Liver (tissue), 3 donors: Measurements from ENCODE around the gene CAMKMT.

Experiments used
- CTCF ChIP-seq: fragments of 150-350 bp; IDR thresholded peaks from 2 replicates; pipeline ENCODE4 v1.5.1; 2017; ENCODE audit warnings: improper control_type of control experiment, low read depth, low read length; ENCODE audit not compliant: missing input control
- FOXA1 ChIP-seq: IDR thresholded peaks from 2 replicates; pipeline ENCODE4 v1.6.1; 2016; ENCODE audit warnings: antibody characterized with exemption
- GABPA ChIP-seq, 2 donors: IDR thresholded peaks in 1 of 2; conservative IDR thresholded peaks in 1 of 2; 2 replicates each; pipeline ENCODE4 v1.6.1; 2016; ENCODE audit warnings: antibody characterized with exemption in 2 of 2, mild to moderate bottlenecking in 1 of 2, moderate library complexity in 1 of 2
- HNF4A ChIP-seq, 2 donors: conservative IDR thresholded peaks; 2 replicates each; pipeline ENCODE4 v1.6.1; 2016; ENCODE audit warnings: antibody characterized with exemption in 2 of 2, mild to moderate bottlenecking in 2 of 2
- JUND ChIP-seq, 2 donors: IDR thresholded peaks; 2 replicates each; pipeline ENCODE4 v1.6.1; 2016; ENCODE audit warnings: antibody characterized with exemption in 2 of 2
- RAD21 ChIP-seq, 2 donors: IDR thresholded peaks; 2 replicates each; pipeline ENCODE4 v1.6.1; 2016; ENCODE audit warnings: antibody characterized with exemption in 2 of 2, mild to moderate bottlenecking in 2 of 2
- YY1 ChIP-seq: IDR thresholded peaks from 2 replicates; pipeline ENCODE4 v1.6.1; 2016; ENCODE audit warnings: antibody characterized with exemption, mild to moderate bottlenecking
- ZBTB33 ChIP-seq: IDR thresholded peaks from 2 replicates; pipeline ENCODE4 v1.6.1; 2016; ENCODE audit warnings: antibody characterized with exemption
- TF ChIP-seq, protein P1 (sequence below): IDR thresholded peaks from 2 replicates; pipeline ENCODE4 v1.6.1; 2016; ENCODE audit warnings: antibody characterized with exemption, mild to moderate bottlenecking
- donor health status: healthy.
- donor health status: healthy.

DNA sequence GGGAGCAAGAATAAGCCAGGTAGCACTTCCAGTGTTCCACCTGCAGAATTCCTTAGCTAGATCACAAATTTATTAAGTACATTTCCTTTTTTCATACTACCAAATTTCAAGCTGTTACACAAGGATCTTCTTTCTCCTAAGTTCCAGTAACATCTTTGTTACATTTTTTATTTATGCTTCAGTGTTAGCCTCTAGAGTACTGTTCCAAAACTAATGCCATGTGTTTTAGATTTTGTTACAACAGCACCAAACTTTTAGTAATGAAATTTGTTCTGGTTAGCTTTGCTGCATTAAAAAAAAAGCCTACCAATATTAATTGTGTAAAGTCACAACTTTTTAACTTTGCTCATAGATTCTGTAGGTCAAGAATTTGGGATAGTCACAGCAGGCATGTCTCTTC lies 161.1 kb downstream of the CAMKMT start:
- TF ChIP-seq CTCF (no peak), JUND (IDR thresholded peaks at IDR 0.05) (no peak), ZBTB33 (no peak), GABPA (IDR thresholded peaks at IDR 0.05 in 1 of 2, conservative IDR thresholded peaks at IDR 0.05 in 1 of 2) (no peak), YY1 (no peak), HNF4A (conservative IDR thresholded peaks at IDR 0.05) (no peak), FOXA1 (no peak), RAD21 (IDR thresholded peaks at IDR 0.05) (no peak)
- TF ChIP-seq, protein P1, sequence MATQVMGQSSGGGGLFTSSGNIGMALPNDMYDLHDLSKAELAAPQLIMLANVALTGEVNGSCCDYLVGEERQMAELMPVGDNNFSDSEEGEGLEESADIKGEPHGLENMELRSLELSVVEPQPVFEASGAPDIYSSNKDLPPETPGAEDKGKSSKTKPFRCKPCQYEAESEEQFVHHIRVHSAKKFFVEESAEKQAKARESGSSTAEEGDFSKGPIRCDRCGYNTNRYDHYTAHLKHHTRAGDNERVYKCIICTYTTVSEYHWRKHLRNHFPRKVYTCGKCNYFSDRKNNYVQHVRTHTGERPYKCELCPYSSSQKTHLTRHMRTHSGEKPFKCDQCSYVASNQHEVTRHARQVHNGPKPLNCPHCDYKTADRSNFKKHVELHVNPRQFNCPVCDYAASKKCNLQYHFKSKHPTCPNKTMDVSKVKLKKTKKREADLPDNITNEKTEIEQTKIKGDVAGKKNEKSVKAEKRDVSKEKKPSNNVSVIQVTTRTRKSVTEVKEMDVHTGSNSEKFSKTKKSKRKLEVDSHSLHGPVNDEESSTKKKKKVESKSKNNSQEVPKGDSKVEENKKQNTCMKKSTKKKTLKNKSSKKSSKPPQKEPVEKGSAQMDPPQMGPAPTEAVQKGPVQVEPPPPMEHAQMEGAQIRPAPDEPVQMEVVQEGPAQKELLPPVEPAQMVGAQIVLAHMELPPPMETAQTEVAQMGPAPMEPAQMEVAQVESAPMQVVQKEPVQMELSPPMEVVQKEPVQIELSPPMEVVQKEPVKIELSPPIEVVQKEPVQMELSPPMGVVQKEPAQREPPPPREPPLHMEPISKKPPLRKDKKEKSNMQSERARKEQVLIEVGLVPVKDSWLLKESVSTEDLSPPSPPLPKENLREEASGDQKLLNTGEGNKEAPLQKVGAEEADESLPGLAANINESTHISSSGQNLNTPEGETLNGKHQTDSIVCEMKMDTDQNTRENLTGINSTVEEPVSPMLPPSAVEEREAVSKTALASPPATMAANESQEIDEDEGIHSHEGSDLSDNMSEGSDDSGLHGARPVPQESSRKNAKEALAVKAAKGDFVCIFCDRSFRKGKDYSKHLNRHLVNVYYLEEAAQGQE: no peak
